Uterus (tissue), 4 donors: ENCODE results near the gene CATSPERE. TPM values are rescaled to one million over a fixed set of nuclear protein-coding genes. Genes with fewer than 3 reads are reported as not detected.
A peak's percentile ranks its signal among the peaks of the same experiment; 100 is the strongest.

Experiments
- DNase-seq, 2 donors: peaks; one replicate each; pipeline ENCODE4 v3.0.0-alpha.2; 2019 to 2020
- H3K27ac ChIP-seq, 2 donors: fragments of 200-600 bp; sonication (generic); 1 replicate in 1 of 2; 2 replicates in 1 of 2; pipeline ENCODE4 v1.5.1; 2016 to 2018
- H3K27me3 ChIP-seq, 2 donors: fragments of 200-600 bp; sonication (generic); one replicate each; pipeline ENCODE4 v1.5.1; 2018 to 2019; ENCODE audit warnings: control low read depth in 1 of 2
- H3K36me3 ChIP-seq, 2 donors: fragments of 200-600 bp; sonication (generic); one replicate each; pipeline ENCODE4 v1.5.1; 2019; ENCODE audit warnings: control low read depth in 1 of 2
- H3K4me1 ChIP-seq, 2 donors: fragments of 200-600 bp; sonication (generic); one replicate each; pipeline ENCODE4 v1.5.1; 2018 to 2019; ENCODE audit warnings: control low read depth in 1 of 2
- H3K4me3 ChIP-seq, 2 donors: fragments of 200-600 bp; sonication (generic); 1 replicate in 1 of 2; 2 replicates in 1 of 2; pipeline ENCODE4 v1.5.1; 2018 to 2019; ENCODE audit warnings: mild to moderate bottlenecking in 1 of 2
- H3K9me3 ChIP-seq, 2 donors: fragments of 200-600 bp; sonication (generic); one replicate each; pipeline ENCODE4 v1.5.1; 2019; ENCODE audit warnings: control low read depth in 1 of 2
- CTCF ChIP-seq, 4 experiments: fragments of 200-600 bp in 2 of 4; fragments of 450-650 bp in 2 of 4; sonication (generic) in 2 of 4; IDR thresholded peaks; one replicate each; pipeline ENCODE4 v1.5.1; 2016 to 2019; ENCODE audit warnings: antibody characterized with exemption in 4 of 4, mild to moderate bottlenecking in 2 of 4, moderate library complexity in 1 of 4
- POLR2A ChIP-seq, 2 donors: fragments of 450-650 bp; IDR thresholded peaks; one replicate each; pipeline ENCODE4 v1.6.1; 2016; ENCODE audit warnings: antibody characterized with exemption in 2 of 2, mild to moderate bottlenecking in 1 of 2, moderate library complexity in 1 of 2
- intact Hi-C: fragments of 100-400 bp; cut with DNase I; formaldehyde crosslinking; loops from one replicate; pipeline ENCODE4 v1.15.1; 2023; ENCODE audit warnings: low total_unique reads
- total RNA-seq, 4 donors: library from RNA; depleted of rRNA in 3 of 4; stranded (reverse); fragments of >200 nt in 3 of 4; gene quantifications; one replicate each; pipeline versions ENCODE4 v1.1.0 to v1.2.4, GENCODE V29; 2014 to 2023
- donor health status: DM: yes; HTN: yes; CAD: no.

CATSPERE gene
- total RNA-seq, 4 donors from 2014 or later: 2.7 to 16.8 (median 4.3) TPM

- no peak overlapping the region for H3K27ac ChIP-seq
- no peak overlapping the region for H3K4me3 ChIP-seq
- no peaks in the 10 kb centered on the region for H3K4me1 ChIP-seq
- intact Hi-C loops: no loop called here
- H3K36me3 ChIP-seq: no peaks in the 10 kb centered on the region
- TF ChIP-seq CTCF (IDR thresholded peaks at IDR 0.05): no peak
- TF ChIP-seq POLR2A (IDR thresholded peaks at IDR 0.05): no peak
- no peaks in the 10 kb centered on the region for H3K27me3 ChIP-seq
- no peaks in the 10 kb centered on the region for H3K9me3 ChIP-seq
- no peak for DNase-seq
Measured at GRCh38 chr1:244590670-244591069, 129.6 kb downstream of the CATSPERE start.

- Histone ChIP-seq H3K27ac (no peak overlapping the region), H3K4me1 (no peaks in the 10 kb centered on the region), H3K4me3 (no peak overlapping the region), H3K36me3 (no peaks in the 10 kb centered on the region), H3K9me3 (no peaks in the 10 kb centered on the region), H3K27me3 (no peaks in the 10 kb centered on the region)
- intact Hi-C loops: no loop called here
- DNase-seq: no peak
- TF ChIP-seq CTCF (IDR thresholded peaks at IDR 0.05): no peak
- TF ChIP-seq POLR2A (IDR thresholded peaks at IDR 0.05): no peak
Measured at GRCh38 chr1:244598611-244599010, 137.5 kb downstream of the CATSPERE start.

- TF ChIP-seq CTCF (IDR thresholded peaks at IDR 0.05): no peak
- TF ChIP-seq POLR2A (IDR thresholded peaks at IDR 0.05): peak in 1 of 2 donors; percentile 25
- Histone ChIP-seq H3K4me3 (peak overlapping the region in 1 of 2 donors; percentile 3), H3K4me1 (no peaks in the 10 kb centered on the region), H3K27ac (peak overlapping the region; percentile 45 to 70), H3K9me3 (no peaks in the 10 kb centered on the region), H3K36me3 (no peaks in the 10 kb centered on the region), H3K27me3 (no peaks in the 10 kb centered on the region)
- intact Hi-C loops: loop anchor here (5.0 to 10.0 kb wide), 2 partner anchors 192 to 445 kb away; no protein-coding TSS in a partner anchor
- peak; percentile 33 to 62 for DNase-seq
Measured at GRCh38 chr1:244599937-244600350, 138.9 kb downstream of the CATSPERE start.

GRCh38 chr1:244601336-244601735 lies 140.3 kb downstream of the CATSPERE start:
- intact Hi-C loops: loop anchor here (5.0 to 10.0 kb wide), 2 partner anchors 191 to 443 kb away; no protein-coding TSS in a partner anchor
- no peaks in the 10 kb centered on the region for H3K9me3 ChIP-seq
- H3K36me3 ChIP-seq: no peaks in the 10 kb centered on the region
- DNase-seq: no peak
- H3K27me3 ChIP-seq: no peaks in the 10 kb centered on the region
- no peak overlapping the region for H3K4me3 ChIP-seq
- no peaks in the 10 kb centered on the region for H3K4me1 ChIP-seq
- TF ChIP-seq POLR2A (IDR thresholded peaks at IDR 0.05) (no peak), CTCF (IDR thresholded peaks at IDR 0.05) (no peak)
- no peak overlapping the region for H3K27ac ChIP-seq

GRCh38 chr1:244603498-244603897 lies 142.4 kb downstream of the CATSPERE start:
- Histone ChIP-seq H3K27me3 (no peaks in the 10 kb centered on the region), H3K27ac (no peak overlapping the region), H3K9me3 (no peaks in the 10 kb centered on the region), H3K4me3 (no peak overlapping the region), H3K36me3 (no peaks in the 10 kb centered on the region), H3K4me1 (no peaks in the 10 kb centered on the region)
- no peak for DNase-seq
- intact Hi-C loops: loop anchor here (5.0 to 10.0 kb wide), 2 partner anchors 189 to 441 kb away; no protein-coding TSS in a partner anchor
- TF ChIP-seq CTCF (IDR thresholded peaks at IDR 0.05) (peak; percentile 76 to 90 (median 82)), POLR2A (IDR thresholded peaks at IDR 0.05) (no peak)
